ENCODE data around the gene KRT24.

The KRT24 gene

DNA sequence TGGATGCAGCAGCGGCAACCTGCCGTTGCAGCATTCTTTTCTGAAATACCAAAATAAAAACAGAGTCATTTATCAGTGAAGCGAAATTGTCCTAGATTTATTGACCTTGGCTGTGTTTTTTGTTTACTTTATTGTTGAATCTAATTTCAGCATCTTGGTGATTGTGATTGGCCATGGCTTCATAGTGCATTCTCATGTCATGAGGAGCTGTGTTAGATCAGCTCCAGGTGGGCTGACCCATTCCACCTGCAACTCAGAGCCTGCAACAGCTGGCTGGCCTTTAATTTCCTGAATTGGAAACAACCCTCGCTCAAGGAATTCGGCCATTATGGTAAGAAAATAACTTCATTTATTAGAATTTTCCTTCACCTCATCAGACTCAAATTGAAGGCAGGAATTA, 16.4 kb downstream of the KRT24 start:
- no peak for DNase-seq

GRCh38 chr17:40686192-40686591, 17.4 kb downstream of the KRT24 start:
- no peak for DNase-seq

DNA sequence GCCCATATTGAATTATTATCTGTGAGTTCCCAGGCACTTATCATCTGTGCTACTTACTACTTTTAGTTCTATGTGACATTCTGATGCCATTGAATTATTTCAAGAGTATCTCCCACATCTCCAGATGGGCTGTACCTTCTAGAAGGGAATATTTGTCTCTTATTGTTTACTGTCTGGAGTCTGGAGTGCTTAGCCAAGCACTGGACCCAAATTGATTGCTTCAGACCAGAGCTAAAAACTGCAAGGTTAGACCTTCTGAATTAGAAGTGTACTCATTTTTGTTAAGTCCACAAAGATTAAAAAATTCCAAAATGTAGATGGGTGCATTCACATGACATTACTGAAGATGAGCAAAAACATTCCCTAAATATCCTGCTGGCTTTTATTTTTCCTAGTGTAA, 22.6 kb downstream of the KRT24 start:
- DNase-seq, result no peak

- no peak for DNase-seq
Observed at GRCh38 chr17:40679523-40679907, 24.0 kb downstream of the KRT24 start.

- no peak for DNase-seq
Observed at GRCh38 chr17:40678902-40679522, 24.5 kb downstream of the KRT24 start.

GRCh38 chr17:40675905-40676304, 27.6 kb downstream of the KRT24 start:
- no peak for DNase-seq

GRCh38 chr17:40672654-40673053, 30.9 kb downstream of the KRT24 start:
- DNase-seq, result no peak

DNA sequence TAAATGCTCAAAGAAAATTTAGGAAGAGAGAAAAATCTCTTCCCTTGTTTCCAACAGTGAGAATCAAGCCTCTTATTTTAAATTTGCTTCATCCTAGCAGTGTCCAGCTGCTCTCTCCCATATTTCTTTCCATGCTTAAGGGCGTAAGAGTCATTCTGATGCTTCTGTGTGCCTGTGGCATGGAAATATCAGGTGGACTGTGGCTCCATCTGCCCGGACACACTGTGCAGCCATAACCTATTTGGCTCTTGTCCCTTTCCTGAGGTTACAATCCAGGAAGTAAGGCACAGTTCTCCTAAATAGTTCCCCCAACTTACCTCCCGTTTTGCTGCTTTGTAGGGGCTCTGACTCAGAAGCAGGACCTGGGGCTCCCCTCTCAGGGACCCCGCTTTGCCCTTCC, 32.3 kb downstream of the KRT24 start:
- no peak for DNase-seq

DNA sequence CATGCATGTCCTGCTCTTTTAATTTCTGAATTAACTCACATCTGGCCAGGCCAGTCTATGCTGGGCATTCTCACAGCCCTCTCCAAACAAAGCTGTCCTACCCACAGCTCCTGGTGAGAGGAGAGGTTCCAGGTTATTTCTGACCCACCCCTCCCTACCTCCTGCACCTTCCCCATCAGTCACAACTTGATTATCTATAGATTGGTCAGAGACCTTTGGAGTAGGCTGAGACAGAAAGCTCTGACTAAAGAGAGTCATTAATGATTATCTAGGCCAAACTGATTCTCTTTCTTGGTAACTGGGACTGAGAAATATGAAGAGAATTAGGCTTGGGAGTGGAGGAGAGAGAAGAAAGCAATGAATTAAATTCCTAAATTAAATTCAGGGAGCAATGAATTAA, 37.2 kb downstream of the KRT24 start:
- DNase-seq, result no peak

DNA sequence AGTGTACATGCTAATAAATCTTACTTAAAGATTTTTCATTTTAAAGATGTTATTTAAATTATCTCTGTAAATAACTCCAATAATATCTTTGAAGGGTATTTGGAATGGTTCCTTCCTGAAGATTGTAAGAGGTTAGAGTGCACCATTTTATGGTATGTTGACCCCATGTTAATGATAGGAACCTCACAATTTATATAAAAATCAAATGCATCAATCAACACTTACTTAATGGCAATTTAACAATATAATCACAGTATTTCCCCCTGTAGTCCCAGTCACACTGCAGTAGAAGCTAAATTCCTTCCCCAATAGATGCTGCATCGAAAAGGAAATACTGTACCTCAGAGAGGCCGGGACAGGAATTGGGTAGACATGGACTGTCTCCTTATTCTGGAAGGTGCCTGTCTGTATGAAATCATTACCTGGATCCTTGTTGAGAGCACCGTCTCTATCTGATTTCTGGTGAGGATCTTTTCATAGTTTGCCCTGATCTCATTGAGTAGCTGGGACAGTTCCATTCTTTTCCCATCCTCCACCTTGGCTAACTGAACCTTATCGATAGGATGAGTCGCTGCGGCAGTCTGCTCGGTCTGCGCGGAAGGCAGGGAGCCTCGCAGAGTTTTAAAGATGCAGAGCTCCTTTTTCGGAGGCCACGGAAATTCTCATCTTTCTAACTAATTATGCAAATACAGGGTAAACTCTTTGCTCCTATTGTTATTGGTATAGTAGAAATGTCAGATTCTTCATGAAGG, 38.8 kb downstream of the KRT24 start, which contains the start of gene KRT222:
KRT222 (minus strand) TSS at position 596 of the 752 bp plus-strand sequence; CDS start at position 518, 78 bp downstream.
- no peak for DNase-seq

DNA sequence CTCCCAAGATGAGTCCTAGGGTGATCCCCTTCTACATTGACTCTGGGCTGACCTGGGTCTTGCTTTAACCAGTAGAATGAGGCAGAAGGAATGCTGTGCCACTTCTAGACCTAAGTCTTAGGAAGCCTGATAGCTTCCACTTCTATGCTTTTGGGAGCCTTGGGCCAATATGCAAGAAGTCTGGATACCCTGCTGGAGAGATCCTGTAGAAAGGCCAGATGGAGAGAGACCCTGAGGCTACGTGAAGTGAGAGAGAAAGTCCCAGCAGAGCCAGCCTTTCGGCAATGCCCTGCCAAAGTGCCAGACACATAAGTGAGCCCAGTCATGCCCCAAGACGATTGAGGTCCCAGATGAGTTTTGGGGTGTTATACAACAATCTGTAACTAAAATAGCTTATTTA, 40.3 kb downstream of the KRT24 start:
- no peak for DNase-seq

- DNase-seq, result no peak
Observed at GRCh38 chr17:40659911-40660310, 43.6 kb downstream of the KRT24 start.

DNA sequence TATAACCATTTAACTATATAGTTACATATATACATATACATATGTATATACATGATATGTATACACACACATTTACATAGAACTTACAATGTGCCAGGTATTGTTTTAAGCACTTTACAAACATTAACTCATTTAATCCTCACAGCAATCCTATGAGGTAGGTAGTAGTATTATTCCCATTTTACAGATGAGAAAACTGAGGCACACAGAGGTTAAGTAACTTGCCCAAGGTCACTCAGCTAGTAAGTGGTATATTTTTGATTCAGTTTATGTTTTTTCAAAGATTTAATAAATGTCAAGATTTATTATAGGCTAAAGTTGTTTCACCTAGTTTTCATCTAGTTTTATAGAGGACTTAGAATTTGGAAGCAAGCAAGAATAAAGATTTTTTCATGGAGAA, 45.2 kb downstream of the KRT24 start:
- DNase-seq, result no peak

DNA sequence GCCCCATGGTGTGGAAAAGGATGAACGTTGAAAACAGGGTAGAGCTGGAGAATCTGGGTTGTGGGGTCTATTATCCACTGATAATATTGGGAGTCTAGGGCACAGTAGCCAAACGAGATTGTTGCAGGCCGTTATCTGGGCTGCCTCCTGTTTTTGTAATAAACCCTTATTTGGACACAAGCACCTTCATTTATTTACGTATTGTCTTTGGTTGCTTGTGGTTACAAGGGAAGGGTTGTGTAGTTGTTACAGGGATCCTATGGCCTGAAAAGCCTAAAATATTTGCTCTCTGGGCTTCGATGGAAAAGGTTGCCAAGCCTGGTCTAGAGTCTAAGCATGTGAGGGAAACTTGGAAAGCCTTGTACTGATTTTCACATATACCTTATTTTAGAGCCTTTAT, 51.6 kb downstream of the KRT24 start:
- DNase-seq, result no peak

GRCh38 chr17:40648384-40648968, 55.1 kb downstream of the KRT24 start:
- DNase-seq, result no peak
